IMR-90 (cell line): ENCODE measurements around the gene DGKB. TPM values are rescaled to one million over a fixed set of nuclear protein-coding genes. Genes with fewer than 3 reads are reported as not detected.

Experiments used
- ATAC-seq: fragments of 200-7000 bp; cut with Tn5 transposase; 2 replicates; pipeline ENCODE4 v1.9.1; 2020; ENCODE audit warnings: low read depth, mild to moderate bottlenecking, moderate library complexity
- BruUV-seq: library from RNA; stranded (reverse); fragments of 400-500 nt; replicated peaks from 2 replicates; lab custom pipeline; 2021; lab: Mats Ljungman, UMichigan
- CTCF ChIA-PET: fragments of 300-600 bp; formaldehyde crosslinking; extraction: SDS; loops from one replicate; lab custom pipeline; 2021; ENCODE audit warnings: antibody characterized with exemption; lab: Yijun Ruan, JAX
- POLR2A ChIA-PET: fragments of 300-600 bp; sonication (Branson Sonifier 250); formaldehyde crosslinking; loops from one replicate; lab custom pipeline; 2022; ENCODE audit warnings: antibody characterized with exemption; ENCODE audit not compliant: unreplicated experiment; lab: Charles Lee
- DNase-seq: peaks from one replicate; pipeline ENCODE4 v3.0.0; 2013
- H2AFZ ChIP-seq: replicated peaks from 2 replicates; pipeline ENCODE3; 2013; ENCODE audit warnings: low read length, mild to moderate bottlenecking; ENCODE audit not compliant: poor library complexity
- H2AK5ac ChIP-seq: 2 replicates; pipeline ENCODE4 v1.6.1; 2013; ENCODE audit warnings: low read depth, low read length, inconsistent platforms
- H2AK9ac ChIP-seq: replicated peaks from 2 replicates; pipeline ENCODE3; 2013; ENCODE audit warnings: mild to moderate bottlenecking, low read depth, low read length, moderate library complexity; ENCODE audit not compliant: poor library complexity
- H2BK120ac ChIP-seq: 2 replicates; pipeline ENCODE4 v1.6.1; 2013; ENCODE audit warnings: low read depth, low read length, inconsistent platforms
- H2BK15ac ChIP-seq: 3 replicates; pipeline ENCODE4 v1.6.1; 2013; ENCODE audit warnings: low read depth, low read length, inconsistent platforms
- H2BK20ac ChIP-seq: 2 replicates; pipeline ENCODE4 v1.6.1; 2013; ENCODE audit warnings: low read depth, mild to moderate bottlenecking, inconsistent platforms, low read length, moderate library complexity
- H2BK5ac ChIP-seq: 2 replicates; pipeline ENCODE4 v1.6.1; 2013; ENCODE audit warnings: mild to moderate bottlenecking, low read depth, low read length, inconsistent platforms; ENCODE audit not compliant: poor library complexity, severe bottlenecking
- H3K14ac ChIP-seq: replicated peaks from 2 replicates; pipeline ENCODE4 v1.6.1; 2013; ENCODE audit warnings: low read depth, low read length, inconsistent platforms
- H3K18ac ChIP-seq: 2 replicates; pipeline ENCODE4 v1.6.1; 2013; ENCODE audit warnings: low read depth, low read length, control low read depth
- H3K23ac ChIP-seq: 2 replicates; pipeline ENCODE4 v1.6.1; 2013; ENCODE audit warnings: low read depth, low read length, inconsistent platforms
- H3K27ac ChIP-seq: 2 replicates; pipeline ENCODE4 v1.5.1; 2013; ENCODE audit warnings: mild to moderate bottlenecking, control low read depth, low read length; ENCODE audit not compliant: insufficient read depth
- H3K27me3 ChIP-seq: 2 replicates; pipeline ENCODE4 v1.6.1; 2013; ENCODE audit warnings: low read length; ENCODE audit not compliant: control insufficient read depth, insufficient read depth
- H3K36me3 ChIP-seq: 2 replicates; pipeline ENCODE4 v1.6.1; 2013; ENCODE audit warnings: low read length, mixed read lengths; ENCODE audit not compliant: control insufficient read depth, insufficient read depth
- H3K4ac ChIP-seq: 2 replicates; pipeline ENCODE4 v1.6.1; 2013; ENCODE audit warnings: low read depth, low read length, inconsistent platforms
- H3K4me1 ChIP-seq: 2 replicates; pipeline ENCODE4 v1.6.1; 2013; ENCODE audit warnings: low read length, mixed read lengths; ENCODE audit not compliant: control insufficient read depth, insufficient read depth
- H3K4me2 ChIP-seq: 2 replicates; pipeline ENCODE4 v1.6.1; 2013; ENCODE audit warnings: low read depth, mild to moderate bottlenecking, control low read depth, low read length, moderate library complexity
- H3K4me3 ChIP-seq: 2 replicates; pipeline ENCODE4 v1.5.1; 2013; ENCODE audit warnings: low read depth, mild to moderate bottlenecking, control low read depth, low read length, moderate library complexity; ENCODE audit not compliant: insufficient read depth
- H3K56ac ChIP-seq: 2 replicates; pipeline ENCODE4 v1.6.1; 2013; ENCODE audit warnings: low read length, inconsistent platforms; ENCODE audit not compliant: insufficient read depth; ENCODE audit errors: extremely low read depth
- H3K79me1 ChIP-seq, 2 experiments: 2 replicates each; pipeline ENCODE4 v1.6.1; 2013; ENCODE audit warnings: low read length in 2 of 2, inconsistent platforms in 1 of 2, low read depth in 1 of 2
- H3K9ac ChIP-seq: 2 replicates; pipeline ENCODE4 v1.6.1; 2013; ENCODE audit warnings: low read depth, low read length, control low read depth
- H3K9me1 ChIP-seq: 2 replicates; pipeline ENCODE4 v1.6.1; 2013; ENCODE audit warnings: low read length, inconsistent platforms; ENCODE audit not compliant: insufficient read depth
- H3K9me3 ChIP-seq: 2 replicates; pipeline ENCODE4 v1.6.1; 2013; ENCODE audit warnings: low read length; ENCODE audit not compliant: control insufficient read depth, insufficient read depth
- H4K20me1 ChIP-seq: 2 replicates; pipeline ENCODE4 v1.6.1; 2013; ENCODE audit warnings: low read length, inconsistent platforms; ENCODE audit not compliant: insufficient read depth
- H4K5ac ChIP-seq: 2 replicates; pipeline ENCODE4 v1.6.1; 2013; ENCODE audit warnings: mild to moderate bottlenecking, low read depth, low read length, control low read depth
- H4K8ac ChIP-seq, 2 experiments: 2 replicates each; pipeline ENCODE4 v1.6.1; 2013; ENCODE audit warnings: low read depth in 2 of 2, low read length in 2 of 2, control low read depth in 1 of 2, inconsistent platforms in 1 of 2
- H4K91ac ChIP-seq: 2 replicates; pipeline ENCODE4 v1.6.1; 2013; ENCODE audit warnings: low read depth, low read length, inconsistent platforms; ENCODE audit not compliant: insufficient read depth
- CEBPB ChIP-seq: IDR thresholded peaks from 2 replicates; pipeline ENCODE4 v1.6.1; 2012; ENCODE audit warnings: low read depth, low read length, improper control_type of control experiment
- FOS ChIP-seq: fragments of 150-350 bp; IDR thresholded peaks from 2 replicates; pipeline ENCODE4 v1.6.1; 2016; ENCODE audit warnings: low read depth, low read length
- MAFK ChIP-seq: IDR thresholded peaks from 2 replicates; pipeline ENCODE4 v1.6.1; 2012; ENCODE audit warnings: low read depth, low read length, improper control_type of control experiment
- MAZ ChIP-seq: IDR thresholded peaks from 2 replicates; pipeline ENCODE4 v1.6.1; 2012; ENCODE audit warnings: low read depth, mild to moderate bottlenecking, low read length, improper control_type of control experiment, moderate library complexity, borderline replicate concordance
- NFE2L2 ChIP-seq: fragments of 150-350 bp; IDR thresholded peaks from 2 replicates; pipeline ENCODE4 v1.6.1; 2016; ENCODE audit warnings: low read depth, mild to moderate bottlenecking, low read length
- POLR2A ChIP-seq: IDR thresholded peaks from 2 replicates; pipeline ENCODE4 v1.6.1; 2012; ENCODE audit warnings: mild to moderate bottlenecking, low read depth, low read length
- RFX5 ChIP-seq: IDR thresholded peaks from 2 replicates; pipeline ENCODE4 v1.8.0; 2012; ENCODE audit warnings: low read depth, mild to moderate bottlenecking, low read length, moderate library complexity
- WGBS, 2 experiments: methylation state at CpG; one replicate each; pipeline versions ENCODE4 v1.1.5 to v1.1.7; 2013; ENCODE audit warnings: missing lambda C conversion rate in 2 of 2; ENCODE audit not compliant: insufficient read length in 1 of 2; ENCODE audit errors: extremely low coverage in 2 of 2; 5-methylcytosine and 5-hydroxymethylcytosine counted together
- dilution Hi-C: fragments of 300-500 bp; cut with HindIII; formaldehyde crosslinking; loops from one replicate; pipeline ENCODE4 v1.14.3; 2018; ENCODE audit warnings: low sequenced_read_pairs; ENCODE audit not compliant: unreplicated experiment
- in situ Hi-C: fragments of 300-500 bp; cut with MboI; formaldehyde crosslinking; loops from 3 replicates; pipeline ENCODE4 v1.14.3; 2019; ENCODE audit warnings: low sequenced_read_pairs, inconsistent platforms, mixed read lengths
- intact Hi-C: fragments of 100-400 bp; cut with micrococcal nuclease; formaldehyde crosslinking; loops from 2 replicates; pipeline ENCODE4 v1.10.0; 2022
- polyA plus RNA-seq, 3 experiments: library from polyadenylated mRNA; depleted of rRNA; stranded (reverse); fragments of >200 nt; gene quantifications; 2 replicates each; pipeline ENCODE4 v1.2.3, GENCODE V29; 2012; ENCODE audit warnings: low replicate concordance in 1 of 3
- total RNA-seq: library from RNA; depleted of rRNA; stranded (reverse); fragments of >200 nt; gene quantifications from 2 replicates; pipeline ENCODE4 v1.2.3, GENCODE V29; 2012

Gene DGKB
- total and polyA plus RNA-seq, 2 of the 4 experiments (the other 2 are of a cell fraction): not detected

DNA sequence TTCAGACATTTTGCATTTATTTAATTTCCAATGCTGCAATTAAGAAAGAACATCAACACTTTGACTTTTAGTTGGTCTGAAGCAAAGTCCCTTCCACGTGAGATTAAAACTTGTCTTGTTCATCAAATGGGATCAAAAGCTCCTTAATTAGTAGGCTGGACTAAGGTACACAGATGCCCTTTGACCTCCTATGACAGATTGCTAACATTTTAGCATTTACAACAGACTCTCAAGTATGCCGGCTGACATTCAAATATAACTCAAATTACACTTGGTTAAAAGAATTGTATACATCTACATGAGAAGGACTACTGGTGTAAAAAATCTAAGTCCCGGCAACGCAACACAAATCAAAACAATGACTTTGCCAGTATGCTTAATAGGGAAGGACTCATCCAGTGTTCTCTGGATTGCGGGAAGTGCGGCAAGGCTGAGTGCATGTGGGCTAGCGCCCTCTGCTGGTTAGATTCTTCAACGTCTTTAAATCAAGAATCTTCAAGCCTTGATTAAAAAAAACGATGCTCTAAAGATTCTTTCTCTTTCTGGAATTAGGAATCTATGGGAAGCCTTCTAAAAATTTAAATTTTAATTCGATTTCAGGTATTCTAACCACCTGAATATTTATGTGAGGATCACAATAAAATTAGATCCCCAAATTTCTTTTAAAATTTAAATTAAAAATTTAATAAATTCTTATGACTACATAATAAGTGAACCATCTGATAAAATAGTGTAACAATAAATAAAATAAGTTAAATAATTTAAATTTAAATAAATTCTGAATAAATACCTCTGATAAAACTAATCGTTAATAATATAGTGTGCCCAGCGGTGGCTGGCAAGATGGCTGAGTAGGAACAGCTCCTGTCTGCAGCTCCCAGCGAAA, 444.7 kb downstream of the DGKB start (continued):
- TF ChIP-seq FOS (no peak), NFE2L2 (no peak)

DNA sequence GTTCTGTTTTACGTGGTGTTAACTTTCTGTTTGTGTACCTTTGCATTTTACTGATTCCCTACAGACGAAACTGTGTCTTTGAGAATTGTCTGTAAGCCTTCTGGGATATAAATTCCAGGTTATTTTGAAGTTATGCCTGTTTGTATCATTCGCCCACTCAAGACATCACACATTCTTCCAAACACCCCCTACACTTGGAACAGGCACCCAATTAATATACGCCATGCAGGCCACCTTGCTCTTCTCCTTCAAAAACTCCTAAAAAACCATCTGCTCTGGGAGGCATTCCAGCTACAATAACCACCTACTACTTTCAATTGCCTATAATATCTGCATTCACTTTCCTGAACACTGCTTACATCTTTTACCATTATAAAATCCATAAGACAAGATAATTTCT, 453.3 kb downstream of the DGKB start:
- CTCF ChIA-PET: no interaction called here
- no peak overlapping the region for H2BK5ac ChIP-seq
- no peak for DNase-seq
- H3K36me3 ChIP-seq: no peaks in the 10 kb centered on the region
- no peak overlapping the region for H2BK20ac ChIP-seq
- ATAC-seq: no peak
- no peak overlapping the region for H2AFZ ChIP-seq
- no peaks in the 10 kb centered on the region for H3K79me1 ChIP-seq
- POLR2A ChIA-PET: no interaction called here
- no peaks in the 10 kb centered on the region for H3K27me3 ChIP-seq
- H3K9me1 ChIP-seq: no peaks in the 10 kb centered on the region
- H4K20me1 ChIP-seq: no peaks in the 10 kb centered on the region
- H3K18ac ChIP-seq: no peak overlapping the region
- H3K4me1 ChIP-seq: no peaks in the 10 kb centered on the region
- H3K4me3 ChIP-seq: no peak overlapping the region
- H3K56ac ChIP-seq: no peak overlapping the region
- no peak overlapping the region for H2AK5ac ChIP-seq
- in situ Hi-C loops: no loop called here
- WGBS, 2 experiments: 86% methylated on average over 1 of the region's 4 CpGs; no CpG with 5 or more reads in 1 of the 2 experiments
- TF ChIP-seq MAFK (no peak), CEBPB (no peak), POLR2A (no peak), RFX5 (no peak), MAZ (no peak)
- H3K4me2 ChIP-seq: no peak overlapping the region
- dilution Hi-C loops: no loop called here
- no peak overlapping the region for H2AK9ac ChIP-seq
- H2BK120ac ChIP-seq: no peak overlapping the region
- no peak overlapping the region for H3K23ac ChIP-seq
- no peak overlapping the region for H4K5ac ChIP-seq
- H3K4ac ChIP-seq: no peak overlapping the region
- H2BK15ac ChIP-seq: no peak overlapping the region
- no peak overlapping the region for H4K8ac ChIP-seq
- intact Hi-C loops: no loop called here
- no peak overlapping the region for H3K9ac ChIP-seq
- H3K14ac ChIP-seq: no peak overlapping the region
- no peaks in the 10 kb centered on the region for H3K9me3 ChIP-seq
- BruUV-seq: no TSS peak
- no peak overlapping the region for H4K91ac ChIP-seq
- H3K27ac ChIP-seq: no peak overlapping the region
